HepG2 (cell line): ENCODE measurements around the gene FLT3LG. TPM values are rescaled to one million over a fixed set of nuclear protein-coding genes. Genes with fewer than 3 reads are reported as not detected.

Experiments used
- BRD4 ChIP-seq: sonication (generic); formaldehyde crosslinking; IDR thresholded peaks from 2 replicates; pipeline ENCODE4 v1.4.0; 2020; ENCODE audit warnings: missing genetic modification reagents
- HMGA1 ChIP-seq: sonication (generic); formaldehyde crosslinking; conservative IDR thresholded peaks from 2 replicates; pipeline ENCODE4 v1.4.0; 2020; ENCODE audit warnings: missing genetic modification reagents
- KAT8 ChIP-seq: IDR thresholded peaks from 2 replicates; pipeline ENCODE4 v1.6.1; 2016; ENCODE audit warnings: missing genetic modification reagents, missing compliant biosample characterization
- MAFF ChIP-seq: IDR thresholded peaks from 2 replicates; pipeline ENCODE4 v1.6.1; 2011; ENCODE audit warnings: low read depth, low read length, improper control_type of control experiment
- MED8 ChIP-seq: sonication (generic); formaldehyde crosslinking; IDR thresholded peaks from 2 replicates; pipeline ENCODE4 v1.8.1; 2023; ENCODE audit warnings: mild to moderate bottlenecking, missing genetic modification reagents; ENCODE audit not compliant: insufficient replicate concordance
- MEF2D ChIP-seq: sonication (generic); formaldehyde crosslinking; IDR thresholded peaks from 2 replicates; pipeline ENCODE4 v1.5.1; 2020; ENCODE audit warnings: mild to moderate bottlenecking, missing genetic modification reagents
- PHF21A ChIP-seq: sonication (generic); formaldehyde crosslinking; IDR thresholded peaks from 2 replicates; pipeline ENCODE4 v1.5.0; 2020; ENCODE audit warnings: mild to moderate bottlenecking, missing genetic modification reagents
- PITX1 ChIP-seq: sonication (generic); formaldehyde crosslinking; IDR thresholded peaks from 2 replicates; pipeline ENCODE4 v1.5.1; 2020; ENCODE audit warnings: mild to moderate bottlenecking, missing genetic modification reagents
- RAD21 ChIP-seq: fragments of 450-650 bp; formaldehyde crosslinking; IDR thresholded peaks from 2 replicates; pipeline ENCODE4 v1.5.0; 2020; ENCODE audit warnings: mild to moderate bottlenecking
- SALL1 ChIP-seq: sonication (generic); formaldehyde crosslinking; IDR thresholded peaks from 2 replicates; pipeline ENCODE4 v1.8.0; 2022; ENCODE audit warnings: mild to moderate bottlenecking, missing genetic modification reagents
- SIX1 ChIP-seq: sonication (generic); formaldehyde crosslinking; IDR thresholded peaks from 2 replicates; pipeline ENCODE4 v1.4.0; 2020; ENCODE audit warnings: missing genetic modification reagents, borderline replicate concordance
- WIZ ChIP-seq: sonication (generic); formaldehyde crosslinking; IDR thresholded peaks from 2 replicates; pipeline ENCODE4 v1.5.1; 2020; ENCODE audit warnings: mild to moderate bottlenecking, missing genetic modification reagents
- ZNF891 ChIP-seq: sonication (generic); formaldehyde crosslinking; IDR thresholded peaks from 2 replicates; pipeline ENCODE4 v1.5.0; 2020; ENCODE audit warnings: mild to moderate bottlenecking, missing genetic modification reagents
- polyA plus RNA-seq, 8 experiments: library from polyadenylated mRNA; depleted of rRNA in 3 of 8; stranded (reverse) in 7 of 8; unstranded in 1 of 8; fragments of >200 nt; fragmentation: Illumina TruSeq in 4 of 8; extraction: Trizol in 4 of 8; gene quantifications; 2 replicates each; pipeline versions ENCODE4 v1.2.1 to v1.2.3, GENCODE V29; 2011 to 2016; ENCODE audit warnings: low read depth in 4 of 8, missing spikeins in 1 of 8, mixed read lengths in 1 of 8; ENCODE audit not compliant: insufficient read depth in 1 of 8
- total RNA-seq, 5 experiments: library from RNA; depleted of rRNA; stranded (reverse); fragments of >200 nt; fragmentation: Illumina TruSeq; extraction: Trizol; gene quantifications; 2 replicates each; pipeline ENCODE4 v1.2.3, GENCODE V29; 2016; ENCODE audit warnings: low read depth in 1 of 5
- TF ChIP-seq, protein P1 (sequence below): sonication (generic); formaldehyde crosslinking; IDR thresholded peaks from 2 replicates; pipeline ENCODE4 v1.4.0; 2020; ENCODE audit warnings: missing genetic modification reagents
- TF ChIP-seq, protein P2 (sequence below): sonication (generic); formaldehyde crosslinking; conservative IDR thresholded peaks from 2 replicates; pipeline ENCODE4 v1.5.0; 2020; ENCODE audit warnings: missing genetic modification reagents
- TF ChIP-seq, protein P3 (sequence below): sonication (generic); formaldehyde crosslinking; IDR thresholded peaks from 2 replicates; pipeline ENCODE4 v1.4.0; 2020; ENCODE audit warnings: missing genetic modification reagents, mild to moderate bottlenecking, borderline replicate concordance
- TF ChIP-seq, protein P4 (sequence below): sonication (generic); formaldehyde crosslinking; IDR thresholded peaks from 2 replicates; pipeline ENCODE4 v1.4.0; 2020; ENCODE audit warnings: missing genetic modification reagents, borderline replicate concordance
- TF ChIP-seq, protein P5 (sequence below): IDR thresholded peaks from 2 replicates; pipeline ENCODE4 v1.6.1; 2016; ENCODE audit warnings: missing biosample characterization, missing genetic modification reagents, low read depth

Gene FLT3LG
- total and polyA plus RNA-seq, 2 of the 13 experiments (the other 11 are each of a cell fraction or from before 2014, with no cell fraction given) = 1.5 to 2.6 TPM

DNA sequence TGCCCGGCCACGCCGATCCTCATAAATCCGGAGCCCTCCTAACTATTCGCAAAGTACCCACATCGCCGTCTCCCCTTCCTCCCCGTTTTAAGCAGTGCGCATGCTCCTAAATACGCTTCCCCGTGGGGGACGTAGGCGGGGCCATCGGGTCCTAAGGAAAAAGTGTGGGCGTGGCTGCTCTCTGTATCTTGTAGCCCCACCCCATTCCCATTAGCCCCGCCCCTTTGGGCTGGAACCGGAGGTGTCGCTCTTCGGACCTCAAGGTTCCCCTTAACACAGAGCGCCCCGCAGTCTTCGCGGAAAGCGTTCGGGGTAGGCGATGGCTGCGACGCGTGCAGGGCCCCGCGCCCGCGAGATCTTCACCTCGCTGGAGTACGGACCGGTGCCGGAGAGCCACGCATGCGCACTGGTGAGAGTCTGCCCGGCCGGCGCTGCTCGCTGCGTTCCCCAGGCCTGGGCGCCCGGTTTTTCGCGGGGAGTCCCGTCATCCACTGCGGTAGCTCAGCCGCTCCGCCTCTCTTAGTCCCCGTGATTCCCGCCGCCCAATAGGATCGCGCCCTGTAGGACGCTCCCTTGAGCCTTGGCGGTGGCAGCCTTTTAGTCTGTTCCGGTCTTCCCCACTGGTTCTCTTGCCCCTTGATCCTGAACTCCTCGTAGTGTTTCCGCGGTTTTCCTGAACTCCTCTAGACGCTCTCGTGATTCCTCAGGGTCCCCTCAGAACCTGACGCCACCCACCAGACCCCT is 20.8 kb upstream of the FLT3LG start, which contains the start of gene ALDH16A1 (continued):
- TF ChIP-seq, protein P1, sequence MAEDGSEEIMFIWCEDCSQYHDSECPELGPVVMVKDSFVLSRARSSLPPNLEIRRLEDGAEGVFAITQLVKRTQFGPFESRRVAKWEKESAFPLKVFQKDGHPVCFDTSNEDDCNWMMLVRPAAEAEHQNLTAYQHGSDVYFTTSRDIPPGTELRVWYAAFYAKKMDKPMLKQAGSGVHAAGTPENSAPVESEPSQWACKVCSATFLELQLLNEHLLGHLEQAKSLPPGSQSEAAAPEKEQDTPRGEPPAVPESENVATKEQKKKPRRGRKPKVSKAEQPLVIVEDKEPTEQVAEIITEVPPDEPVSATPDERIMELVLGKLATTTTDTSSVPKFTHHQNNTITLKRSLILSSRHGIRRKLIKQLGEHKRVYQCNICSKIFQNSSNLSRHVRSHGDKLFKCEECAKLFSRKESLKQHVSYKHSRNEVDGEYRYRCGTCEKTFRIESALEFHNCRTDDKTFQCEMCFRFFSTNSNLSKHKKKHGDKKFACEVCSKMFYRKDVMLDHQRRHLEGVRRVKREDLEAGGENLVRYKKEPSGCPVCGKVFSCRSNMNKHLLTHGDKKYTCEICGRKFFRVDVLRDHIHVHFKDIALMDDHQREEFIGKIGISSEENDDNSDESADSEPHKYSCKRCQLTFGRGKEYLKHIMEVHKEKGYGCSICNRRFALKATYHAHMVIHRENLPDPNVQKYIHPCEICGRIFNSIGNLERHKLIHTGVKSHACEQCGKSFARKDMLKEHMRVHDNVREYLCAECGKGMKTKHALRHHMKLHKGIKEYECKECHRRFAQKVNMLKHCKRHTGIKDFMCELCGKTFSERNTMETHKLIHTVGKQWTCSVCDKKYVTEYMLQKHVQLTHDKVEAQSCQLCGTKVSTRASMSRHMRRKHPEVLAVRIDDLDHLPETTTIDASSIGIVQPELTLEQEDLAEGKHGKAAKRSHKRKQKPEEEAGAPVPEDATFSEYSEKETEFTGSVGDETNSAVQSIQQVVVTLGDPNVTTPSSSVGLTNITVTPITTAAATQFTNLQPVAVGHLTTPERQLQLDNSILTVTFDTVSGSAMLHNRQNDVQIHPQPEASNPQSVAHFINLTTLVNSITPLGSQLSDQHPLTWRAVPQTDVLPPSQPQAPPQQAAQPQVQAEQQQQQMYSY (CRISPR knock-in tag) = 0 out of 2 replicates have a peak, but pooled peaks have one; percentile 38
- TF ChIP-seq MEF2D (CRISPR knock-in tag) (peak; percentile 78), SALL1 (CRISPR knock-in tag) (peak; percentile 62; the same call in 1 of the 2 replicates), RAD21 (CRISPR knock-in tag) (no peak), BRD4 (CRISPR knock-in tag) (no peak), WIZ (CRISPR knock-in tag) (0 out of 2 replicates have a peak, but pooled peaks have one; percentile 37), SIX1 (CRISPR knock-in tag) (no peak), PITX1 (CRISPR knock-in tag) (peak; percentile 60), MED8 (peak; percentile 69), MAFF (no peak), HMGA1 (CRISPR knock-in tag) (no peak), ZNF891 (CRISPR knock-in tag) (no peak), PHF21A (CRISPR knock-in tag) (peak; percentile 64; the same call in 1 of the 2 replicates), KAT8 (CRISPR knock-in tag) (peak; percentile 83)
- TF ChIP-seq, protein P2, sequence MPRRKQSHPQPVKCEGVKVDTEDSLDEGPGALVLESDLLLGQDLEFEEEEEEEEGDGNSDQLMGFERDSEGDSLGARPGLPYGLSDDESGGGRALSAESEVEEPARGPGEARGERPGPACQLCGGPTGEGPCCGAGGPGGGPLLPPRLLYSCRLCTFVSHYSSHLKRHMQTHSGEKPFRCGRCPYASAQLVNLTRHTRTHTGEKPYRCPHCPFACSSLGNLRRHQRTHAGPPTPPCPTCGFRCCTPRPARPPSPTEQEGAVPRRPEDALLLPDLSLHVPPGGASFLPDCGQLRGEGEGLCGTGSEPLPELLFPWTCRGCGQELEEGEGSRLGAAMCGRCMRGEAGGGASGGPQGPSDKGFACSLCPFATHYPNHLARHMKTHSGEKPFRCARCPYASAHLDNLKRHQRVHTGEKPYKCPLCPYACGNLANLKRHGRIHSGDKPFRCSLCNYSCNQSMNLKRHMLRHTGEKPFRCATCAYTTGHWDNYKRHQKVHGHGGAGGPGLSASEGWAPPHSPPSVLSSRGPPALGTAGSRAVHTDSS (CRISPR knock-in tag) = no peak
- TF ChIP-seq, protein P3, sequence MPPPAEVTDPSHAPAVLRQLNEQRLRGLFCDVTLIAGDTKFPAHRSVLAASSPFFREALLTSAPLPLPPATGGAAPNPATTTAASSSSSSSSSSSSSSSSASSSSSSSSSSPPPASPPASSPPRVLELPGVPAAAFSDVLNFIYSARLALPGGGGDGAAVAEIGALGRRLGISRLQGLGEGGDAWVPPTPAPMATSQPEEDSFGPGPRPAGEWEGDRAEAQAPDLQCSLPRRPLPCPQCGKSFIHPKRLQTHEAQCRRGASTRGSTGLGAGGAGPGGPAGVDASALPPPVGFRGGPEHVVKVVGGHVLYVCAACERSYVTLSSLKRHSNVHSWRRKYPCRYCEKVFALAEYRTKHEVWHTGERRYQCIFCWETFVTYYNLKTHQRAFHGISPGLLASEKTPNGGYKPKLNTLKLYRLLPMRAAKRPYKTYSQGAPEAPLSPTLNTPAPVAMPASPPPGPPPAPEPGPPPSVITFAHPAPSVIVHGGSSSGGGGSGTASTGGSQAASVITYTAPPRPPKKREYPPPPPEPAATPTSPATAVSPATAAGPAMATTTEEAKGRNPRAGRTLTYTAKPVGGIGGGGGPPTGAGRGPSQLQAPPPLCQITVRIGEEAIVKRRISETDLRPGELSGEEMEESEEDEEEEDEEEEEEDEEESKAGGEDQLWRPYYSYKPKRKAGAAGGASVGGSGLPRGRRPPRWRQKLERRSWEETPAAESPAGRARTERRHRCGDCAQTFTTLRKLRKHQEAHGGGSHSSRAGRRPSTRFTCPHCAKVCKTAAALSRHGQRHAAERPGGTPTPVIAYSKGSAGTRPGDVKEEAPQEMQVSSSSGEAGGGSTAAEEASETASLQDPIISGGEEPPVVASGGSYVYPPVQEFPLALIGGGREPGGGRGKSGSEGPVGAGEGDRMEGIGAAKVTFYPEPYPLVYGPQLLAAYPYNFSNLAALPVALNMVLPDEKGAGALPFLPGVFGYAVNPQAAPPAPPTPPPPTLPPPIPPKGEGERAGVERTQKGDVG (CRISPR knock-in tag) = no peak
- TF ChIP-seq, protein P4, sequence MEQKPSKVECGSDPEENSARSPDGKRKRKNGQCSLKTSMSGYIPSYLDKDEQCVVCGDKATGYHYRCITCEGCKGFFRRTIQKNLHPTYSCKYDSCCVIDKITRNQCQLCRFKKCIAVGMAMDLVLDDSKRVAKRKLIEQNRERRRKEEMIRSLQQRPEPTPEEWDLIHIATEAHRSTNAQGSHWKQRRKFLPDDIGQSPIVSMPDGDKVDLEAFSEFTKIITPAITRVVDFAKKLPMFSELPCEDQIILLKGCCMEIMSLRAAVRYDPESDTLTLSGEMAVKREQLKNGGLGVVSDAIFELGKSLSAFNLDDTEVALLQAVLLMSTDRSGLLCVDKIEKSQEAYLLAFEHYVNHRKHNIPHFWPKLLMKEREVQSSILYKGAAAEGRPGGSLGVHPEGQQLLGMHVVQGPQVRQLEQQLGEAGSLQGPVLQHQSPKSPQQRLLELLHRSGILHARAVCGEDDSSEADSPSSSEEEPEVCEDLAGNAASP = no peak
- TF ChIP-seq, protein P5, sequence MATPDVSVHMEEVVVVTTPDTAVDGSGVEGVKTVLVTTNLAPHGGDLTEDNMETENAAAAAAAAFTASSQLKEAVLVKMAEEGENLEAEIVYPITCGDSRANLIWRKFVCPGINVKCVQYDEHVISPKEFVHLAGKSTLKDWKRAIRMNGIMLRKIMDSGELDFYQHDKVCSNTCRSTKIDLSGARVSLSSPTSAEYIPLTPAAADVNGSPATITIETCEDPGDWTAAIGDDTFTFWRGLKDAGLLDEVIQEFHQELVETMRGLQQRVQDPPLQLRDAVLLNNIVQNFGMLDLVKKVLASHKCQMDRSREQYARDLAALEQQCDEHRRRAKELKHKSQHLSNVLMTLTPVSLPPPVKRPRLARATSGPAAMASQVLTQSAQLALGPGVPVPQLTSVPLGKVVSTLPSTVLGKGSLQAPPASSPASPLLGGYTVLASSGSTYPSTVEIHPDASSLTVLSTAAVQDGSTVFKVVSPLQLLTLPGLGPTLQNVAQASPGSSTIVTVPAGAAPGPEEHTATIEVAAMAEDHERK = no peak
